K562 (cell line): ENCODE results near the gene EGFL7. TPM values are rescaled to one million over a fixed set of nuclear protein-coding genes. Genes with fewer than 3 reads are reported as not detected.

Source experiments
- CHD7 ChIP-seq: fragments of 200-600 bp; sonication (generic); IDR thresholded peaks from one replicate; pipeline ENCODE4 v1.6.1; 2012; ENCODE audit warnings: mild to moderate bottlenecking, low read depth, low read length, inconsistent platforms
- HNRNPK ChIP-seq: fragments of 200-400 bp; formaldehyde crosslinking; IDR thresholded peaks from one replicate; pipeline ENCODE4 v1.6.1; 2018; ENCODE audit warnings: mild to moderate bottlenecking, low read depth, low read length; ENCODE audit not compliant: poor library complexity, severe bottlenecking
- polyA plus RNA-seq, 8 experiments: library from polyadenylated mRNA; depleted of rRNA in 4 of 8; stranded (reverse) in 5 of 8; unstranded in 3 of 8; fragments of >200 nt; fragmentation: Nextera tagmentation in 2 of 8; fragmentation: Illumina TruSeq in 1 of 8; extraction: Ambion mirVana in 2 of 8; extraction: Trizol in 1 of 8; gene quantifications; 2 replicates each; pipeline versions ENCODE4 v1.2.1 to v1.2.3, GENCODE V29; 2011 to 2014; ENCODE audit warnings: inconsistent platforms in 1 of 8, missing spikeins in 1 of 8
- total RNA-seq, 7 experiments: library from RNA; depleted of rRNA in 6 of 7; stranded (reverse); fragments of >200 nt in 6 of 7; fragmentation: Illumina TruSeq in 2 of 7; extraction: Trizol in 2 of 7; gene quantifications; 2 replicates each; pipeline versions ENCODE4 v1.2.1 to v1.2.3, GENCODE V29; 2011 to 2021; ENCODE audit warnings: low replicate concordance in 1 of 7

Gene EGFL7
- total and polyA plus RNA-seq, 9 of the 15 experiments (the other 6 are each of a cell fraction or from before 2014, with no cell fraction given), result 1.5 to 286 (median 55.5) TPM

GRCh38 chr9:136656795-136657611, 5.7 kb upstream of the EGFL7 start (continued):
- no peak for TF ChIP-seq CHD7
- no peak for TF ChIP-seq HNRNPK
